IPS-NIHi11 (cell line): ENCODE results near the gene PKD1.
"Not testable (repeated sequence)": the region's sequence is repeated elsewhere in the genome, so short reads cannot be mapped to it uniquely, and the experiment has no call there.

Experiments used
- DNase-seq: peaks from one replicate; pipeline ENCODE4 v3.0.0; 2012; ENCODE audit warnings: mixed read lengths, low spot score

Gene PKD1

GRCh38 chr16:2124377-2124693 is 11.4 kb downstream of the PKD1 start:
- peak; percentile 5 for DNase-seq

DNA sequence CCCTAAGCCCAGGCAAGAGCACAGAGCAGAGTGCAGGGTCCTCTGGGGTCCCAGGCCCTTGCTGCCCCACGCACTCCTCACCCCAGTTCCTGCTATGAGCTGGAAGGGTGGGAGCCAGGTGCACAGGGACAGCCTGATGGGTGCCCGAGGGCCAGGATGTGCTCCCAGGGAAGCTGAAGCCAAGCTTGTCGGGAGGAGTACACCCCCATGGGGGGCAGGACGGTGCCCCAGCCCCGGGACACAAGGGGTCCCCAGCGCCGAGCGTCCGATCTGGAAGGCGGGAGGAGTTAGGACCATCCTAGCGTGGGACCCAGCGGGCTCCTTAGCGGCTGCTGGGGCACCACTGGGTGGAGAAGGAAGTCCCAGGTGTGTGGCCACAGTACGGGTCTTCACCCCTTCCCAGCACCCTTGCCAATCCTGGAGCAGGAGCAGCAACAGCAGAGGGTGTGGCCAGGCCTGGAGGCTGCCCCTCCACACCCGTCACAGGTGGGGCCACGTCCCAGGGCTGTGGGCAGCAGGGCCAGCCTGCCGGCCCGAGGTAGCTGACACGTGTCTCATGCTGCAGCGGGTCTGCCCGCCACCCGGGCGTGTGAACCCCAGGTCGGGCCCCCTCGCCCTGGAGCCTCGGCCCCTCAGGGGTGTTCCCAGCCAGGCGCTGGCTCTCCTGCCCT is 11.9 kb downstream of the PKD1 start:
- not testable (repeated sequence) for DNase-seq

DNA sequence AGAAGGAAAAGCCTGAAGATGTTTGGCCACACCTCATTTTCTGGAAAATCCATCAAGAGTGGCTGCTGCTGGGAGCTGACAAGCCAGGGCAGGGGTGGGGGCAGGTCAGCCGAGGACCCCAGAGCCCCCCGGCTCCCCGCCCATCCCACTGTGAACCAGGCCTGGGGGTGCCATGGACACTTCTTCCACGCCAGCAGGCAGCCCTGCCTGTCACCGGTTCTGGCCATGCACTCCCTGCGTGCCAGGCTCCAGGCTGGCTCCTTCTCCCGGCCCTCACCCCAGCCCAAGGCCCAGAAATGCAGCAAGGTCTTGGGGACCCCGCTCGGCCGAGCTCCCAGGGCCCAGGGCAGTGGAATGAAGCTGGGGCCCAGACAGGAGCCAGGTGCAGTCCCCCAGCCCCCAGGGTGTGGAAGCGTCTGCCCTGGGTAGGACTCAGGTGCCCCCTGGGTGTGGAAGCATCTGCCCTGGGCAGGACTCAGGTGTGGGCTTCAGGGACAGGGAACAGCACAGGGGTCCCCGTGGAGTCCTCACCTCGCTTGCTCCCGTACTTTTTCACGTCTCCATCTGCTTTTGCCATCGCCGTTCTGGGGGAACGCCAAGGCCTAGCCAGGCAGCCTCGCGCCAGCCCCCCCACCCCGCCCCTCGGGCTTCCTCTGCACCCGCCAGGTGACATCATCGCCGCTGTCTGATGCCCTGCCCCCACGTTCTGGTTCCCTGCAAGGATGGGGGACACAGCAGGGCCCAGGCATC is 12.6 kb downstream of the PKD1 start:
- DNase-seq, result not testable (repeated sequence)

- DNase-seq, result no peak
Observed at GRCh38 chr16:2122429-2122828, 13.3 kb downstream of the PKD1 start.

- peak; percentile 3 for DNase-seq
Observed at GRCh38 chr16:2121853-2122252, 13.8 kb downstream of the PKD1 start.

DNA sequence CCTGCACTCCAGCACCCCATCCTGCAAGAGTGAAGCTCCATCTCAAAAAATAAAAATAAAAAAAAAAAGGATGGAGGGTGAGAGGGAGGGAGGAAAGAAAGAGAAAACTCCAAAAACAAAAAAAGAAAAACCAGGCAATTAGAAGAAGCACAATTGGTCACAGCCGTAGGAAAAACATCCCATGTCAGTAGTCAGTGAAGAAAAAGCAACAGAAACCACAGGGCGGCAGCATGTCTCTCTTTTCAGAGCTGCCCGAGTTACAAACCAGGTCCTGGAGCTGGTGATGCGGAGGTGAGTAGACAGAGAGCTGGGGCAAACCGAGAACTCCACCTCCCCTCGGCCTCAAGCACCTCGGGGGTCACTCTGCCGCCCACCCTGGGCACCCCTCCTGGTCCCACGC is 14.4 kb downstream of the PKD1 start:
- peak; percentile 10 for DNase-seq

- DNase-seq, result not testable (repeated sequence)
Observed at GRCh38 chr16:2117960-2118722, 17.6 kb downstream of the PKD1 start.

DNA sequence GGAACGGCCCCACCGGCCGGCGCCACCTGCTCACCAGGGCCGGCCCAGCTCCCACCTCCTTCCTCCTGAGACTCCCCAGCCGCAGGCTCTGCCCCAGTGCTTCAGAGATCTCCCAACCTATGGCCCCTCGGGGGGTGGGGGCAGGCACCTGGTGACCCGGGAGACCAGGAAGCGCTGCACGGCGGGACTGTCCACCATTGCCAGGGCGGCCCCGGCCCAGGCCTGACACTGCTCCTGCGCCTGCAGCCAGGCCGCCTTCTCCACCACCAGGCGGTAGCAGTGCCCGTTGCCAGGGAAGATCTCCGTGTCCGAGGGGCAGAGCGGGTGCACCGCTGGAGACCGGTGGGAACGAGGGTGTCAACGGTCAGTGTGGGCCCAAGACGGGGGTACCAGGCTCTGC is 18.4 kb downstream of the PKD1 start:
- not testable (repeated sequence) for DNase-seq

DNA sequence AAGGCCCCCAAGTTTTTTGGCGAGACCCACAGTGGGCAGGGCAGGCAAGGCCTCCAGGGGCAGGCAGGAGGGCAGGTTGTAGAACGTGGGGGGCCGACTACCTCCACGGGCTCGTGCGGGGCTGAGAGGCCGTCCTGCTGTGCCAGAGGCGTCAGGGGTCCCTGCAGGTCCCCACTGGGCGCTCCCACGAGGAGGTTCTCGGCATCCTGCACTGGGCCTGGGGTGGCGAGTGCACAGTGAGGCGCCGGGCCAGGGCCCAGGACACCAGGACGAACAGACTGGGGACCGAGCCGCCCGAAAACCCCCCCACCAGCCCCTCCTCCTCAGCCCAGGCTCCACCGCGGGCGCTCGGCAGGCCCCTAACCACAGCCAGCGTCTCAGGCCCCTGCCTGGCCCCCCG is 19.3 kb downstream of the PKD1 start:
- not testable (repeated sequence) for DNase-seq

DNA sequence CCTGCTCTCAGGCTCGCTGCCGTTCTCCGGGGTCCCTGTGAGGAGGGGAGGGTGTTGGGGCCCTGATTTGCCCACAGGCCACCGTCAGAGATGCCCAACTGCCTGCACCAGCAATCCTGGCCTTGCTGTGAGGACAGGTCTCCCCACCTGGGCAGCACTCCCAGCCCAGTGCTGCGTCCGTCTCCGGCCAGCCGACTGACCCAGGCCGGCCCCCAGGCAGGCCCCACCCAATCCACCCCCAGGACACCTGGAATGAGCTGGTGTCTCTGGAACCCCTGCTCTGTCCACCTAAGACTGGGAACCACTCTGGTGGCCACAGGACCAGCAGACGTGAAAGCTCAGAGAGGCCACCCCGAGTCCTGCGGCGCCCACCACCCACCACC is 20.1 kb downstream of the PKD1 start:
- no peak for DNase-seq

- DNase-seq, result not testable (repeated sequence)
Observed at GRCh38 chr16:2114885-2115590, 20.7 kb downstream of the PKD1 start.

DNA sequence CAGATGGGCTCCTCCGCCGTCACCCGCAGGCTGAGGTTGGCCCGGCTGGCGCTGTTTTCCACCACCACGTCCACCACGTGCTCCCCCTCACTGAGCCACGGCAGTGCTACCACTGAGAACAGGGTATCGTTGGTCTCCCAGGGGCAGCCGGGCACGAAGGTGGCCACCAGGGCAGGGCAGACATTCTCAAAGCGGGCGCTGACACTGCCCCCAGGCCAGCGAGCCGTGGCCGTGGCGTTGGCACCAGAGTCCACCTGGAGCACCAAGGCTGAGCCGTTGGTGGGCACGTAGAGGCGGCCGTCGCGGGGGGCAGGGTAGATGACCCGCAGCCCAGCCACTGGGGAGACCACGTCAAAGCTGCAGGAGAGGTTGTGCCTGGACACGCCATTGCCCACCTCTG is 21.5 kb downstream of the PKD1 start:
- DNase-seq, result not testable (repeated sequence)

- not testable (repeated sequence) for DNase-seq
Observed at GRCh38 chr16:2112539-2113106, 23.1 kb downstream of the PKD1 start.

- DNase-seq, result peak; percentile 10
Observed at GRCh38 chr16:2111412-2112335, 24.0 kb downstream of the PKD1 start.

DNA sequence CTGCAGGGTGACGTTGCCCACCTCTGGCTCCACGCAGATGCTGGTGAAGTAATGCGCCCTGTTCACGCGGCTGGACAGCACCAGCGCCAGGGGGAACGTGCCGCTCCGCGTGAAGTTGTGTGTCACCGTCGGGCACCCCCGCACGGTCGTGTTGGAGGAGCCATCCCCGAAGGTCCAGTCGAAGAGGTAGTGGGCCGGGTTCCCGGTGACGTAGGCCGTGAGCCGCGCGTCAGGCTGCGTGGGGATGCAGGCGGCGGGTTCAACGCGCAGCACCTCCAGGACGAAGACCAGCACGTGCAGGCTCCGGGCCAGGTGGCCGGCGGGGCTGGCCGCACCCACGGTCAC is 24.7 kb downstream of the PKD1 start:
- DNase-seq, result not testable (repeated sequence)

DNA sequence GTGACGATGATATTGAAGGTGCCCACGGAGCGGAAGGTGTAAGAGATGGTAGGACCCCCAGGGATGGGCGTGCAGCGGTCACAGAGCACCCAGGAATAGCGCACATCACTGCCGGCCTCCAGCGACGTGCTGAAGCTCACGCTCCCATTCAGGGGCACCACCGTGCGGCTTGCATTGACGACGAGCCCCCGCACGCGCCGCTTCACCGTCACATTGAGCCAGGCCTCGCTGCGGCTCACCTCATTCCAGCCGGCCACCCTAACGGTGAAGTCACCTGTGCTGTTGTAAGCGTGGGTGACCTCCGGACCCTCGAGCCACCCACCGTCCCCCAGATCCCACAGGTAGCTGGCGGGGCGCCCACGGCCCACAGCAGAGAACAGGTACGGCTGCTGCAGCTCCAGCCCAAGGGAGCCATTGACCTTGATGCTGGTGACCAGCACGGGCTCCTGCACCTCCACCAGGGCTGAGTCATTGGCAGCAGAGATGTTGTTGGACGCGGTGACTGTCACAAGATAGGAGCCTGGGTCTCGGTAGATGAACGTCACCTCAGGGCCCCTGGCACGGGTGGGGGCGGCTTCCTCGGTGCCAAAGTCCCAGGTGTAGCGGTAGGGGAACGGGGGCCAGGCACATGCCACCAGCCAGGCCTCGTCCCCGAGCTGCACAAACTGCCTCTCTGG is 25.2 kb downstream of the PKD1 start:
- DNase-seq, result not testable (repeated sequence)

DNA sequence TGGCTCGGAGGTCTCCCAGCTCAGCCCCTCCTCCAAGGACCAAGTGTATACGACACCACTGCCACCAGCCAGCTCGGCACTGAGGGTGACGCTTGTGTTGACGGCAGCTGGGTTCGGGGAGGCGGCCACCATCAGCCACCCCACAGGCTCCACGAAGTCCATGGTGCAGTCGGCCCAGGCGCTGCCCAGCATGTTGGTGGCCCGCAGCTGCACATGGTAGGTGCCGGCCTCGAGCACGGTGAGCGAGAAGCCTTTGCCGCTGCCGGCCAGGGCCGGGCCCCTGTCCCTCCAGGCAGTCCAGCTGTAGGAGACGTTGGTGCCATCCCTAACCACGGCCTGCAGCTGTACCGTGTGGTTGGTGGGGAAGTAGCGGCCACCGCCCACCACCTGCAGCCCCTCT is 25.8 kb downstream of the PKD1 start:
- DNase-seq, result not testable (repeated sequence)

GRCh38 chr16:2109271-2109580 is 26.5 kb downstream of the PKD1 start:
- not testable (repeated sequence) for DNase-seq

GRCh38 chr16:2108446-2109270 is 27.0 kb downstream of the PKD1 start:
- DNase-seq, result not testable (repeated sequence)

DNA sequence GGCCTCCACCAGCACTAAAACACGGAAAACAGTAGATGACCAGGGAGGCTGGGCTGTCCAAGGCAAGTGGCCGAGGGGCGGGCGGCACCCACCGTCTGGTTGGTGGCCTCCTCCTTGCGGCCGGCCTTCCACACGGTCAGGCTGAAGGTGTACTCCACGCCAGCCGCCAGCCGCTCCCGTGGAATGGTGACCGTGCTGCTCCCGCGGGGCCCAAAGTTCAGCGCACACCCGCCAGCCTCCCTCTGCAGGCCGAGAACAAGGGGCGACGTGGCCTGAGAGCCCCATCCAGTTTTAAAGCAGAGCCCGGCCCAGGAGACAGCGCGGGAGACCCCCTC is 27.9 kb downstream of the PKD1 start:
- not testable (repeated sequence) for DNase-seq
